Spleen (tissue), 11 donors: ENCODE data around the gene NUDT14. TPM values are rescaled to one million over a fixed set of nuclear protein-coding genes. Genes with fewer than 3 reads are reported as not detected.

Experiments
- DNase-seq: peaks from one replicate; pipeline ENCODE4 v3.0.0-alpha.2; 2020
- H3K27ac ChIP-seq, 8 donors: fragments of 200-600 bp; sonication (generic) in 7 of 8; 1 replicate in 4 of 8; 2 replicates in 4 of 8; pipeline versions ENCODE4 v1.5.0 to v1.8.0; 2016 to 2021; ENCODE audit warnings: inconsistent platforms in 4 of 8, mild to moderate bottlenecking in 4 of 8, moderate library complexity in 1 of 8
- H3K27me3 ChIP-seq, 7 donors: fragments of 200-600 bp; sonication (generic) in 6 of 7; replicated peaks in 1 of 7; 1 replicate in 4 of 7; 2 replicates in 3 of 7; pipeline versions ENCODE4 v1.5.0 to v1.8.0; 2016 to 2021; ENCODE audit warnings: inconsistent platforms in 3 of 7, mild to moderate bottlenecking in 1 of 7
- H3K36me3 ChIP-seq, 6 donors: fragments of 200-600 bp; sonication (generic) in 5 of 6; 1 replicate in 4 of 6; 2 replicates in 2 of 6; pipeline versions ENCODE4 v1.5.0 to v1.8.0; 2016 to 2021; ENCODE audit warnings: inconsistent platforms in 2 of 6
- H3K4me1 ChIP-seq, 6 donors: fragments of 200-600 bp; sonication (generic) in 5 of 6; 1 replicate in 3 of 6; 2 replicates in 3 of 6; pipeline versions ENCODE4 v1.5.0 to v1.8.0; 2016 to 2021; ENCODE audit warnings: inconsistent platforms in 3 of 6
- H3K4me3 ChIP-seq, 8 donors: fragments of 200-600 bp; sonication (generic) in 7 of 8; 1 replicate in 4 of 8; 2 replicates in 4 of 8; pipeline versions ENCODE4 v1.5.0 to v1.8.0; 2016 to 2021; ENCODE audit warnings: inconsistent platforms in 4 of 8, mild to moderate bottlenecking in 4 of 8, moderate library complexity in 2 of 8
- H3K9me3 ChIP-seq, 8 donors: fragments of 200-600 bp; sonication (generic) in 7 of 8; 1 replicate in 4 of 8; 2 replicates in 4 of 8; pipeline versions ENCODE4 v1.5.0 to v1.8.0; 2016 to 2021; ENCODE audit warnings: inconsistent platforms in 4 of 8
- CTCF ChIP-seq, 11 experiments: fragments of 200-600 bp in 7 of 11; fragments of 450-650 bp in 4 of 11; sonication (generic) in 4 of 11; IDR thresholded peaks in 8 of 11; conservative IDR thresholded peaks in 3 of 11; 1 replicate in 7 of 11; 2 replicates in 4 of 11; pipeline versions ENCODE4 v1.4.0 to v1.8.0; 2016 to 2021; ENCODE audit warnings: antibody characterized with exemption in 11 of 11, inconsistent platforms in 4 of 11, mild to moderate bottlenecking in 1 of 11
- POLR2A ChIP-seq, 3 donors: fragments of 450-650 bp; IDR thresholded peaks; one replicate each; pipeline ENCODE4 v1.5.1; 2017; ENCODE audit warnings: antibody characterized with exemption in 3 of 3, mild to moderate bottlenecking in 1 of 3
- POLR2AphosphoS5 ChIP-seq, 3 donors: sonication (generic); formaldehyde crosslinking; IDR thresholded peaks; one replicate each; pipeline ENCODE4 v1.5.1; 2017; ENCODE audit warnings: antibody characterized with exemption in 3 of 3
- WGBS, 5 donors: extraction: QIAGEN DNeasy Blood & Tissue Kit in 3 of 5; methylation state at CpG; one replicate each; pipeline versions ENCODE4 v1.1.5 to v1.1.7; 2013 to 2018; 5-methylcytosine and 5-hydroxymethylcytosine counted together
- intact Hi-C: fragments of 100-400 bp; cut with DNase I; formaldehyde crosslinking; loops from one replicate; pipeline ENCODE4 v1.15.0; 2023; ENCODE audit warnings: low total_unique reads
- polyA plus RNA-seq, 3 donors: library from polyadenylated mRNA; stranded (reverse); fragments of 200-250 nt; gene quantifications; one replicate each; pipeline ENCODE4 v1.2.1, GENCODE V29; 2013
- total RNA-seq, 7 donors: library from RNA; depleted of rRNA in 3 of 7; stranded (reverse); fragments of >200 nt in 3 of 7; fragmentation: NEBNext Ultra II Directional in 4 of 7; extraction: Animal tissue kit (Norgen Biotek cat#: 25700) in 4 of 7; gene quantifications; one replicate each; pipeline versions ENCODE4 v1.1.0 to v1.2.1, GENCODE V29; 2016 to 2021
- donor health status: healthy with polysubstance abuse.
- donor health status: DM: no; HTN: no; CAD: no; lungs with moderate emphysema.
- donor health status: DM: no; HTN: no; CAD: no.
- donor health status: Bipolar disorder and iron deficiency.
- donor health status: healthy.
- donor health status: DM: no; HTN: no; CAD: no.
- donor health status: DM: yes; HTN: yes; CAD: no.

The NUDT14 gene
- total and polyA plus RNA-seq, 10 donors, result 10.1 to 31.1 (median 21.5) TPM

DNA sequence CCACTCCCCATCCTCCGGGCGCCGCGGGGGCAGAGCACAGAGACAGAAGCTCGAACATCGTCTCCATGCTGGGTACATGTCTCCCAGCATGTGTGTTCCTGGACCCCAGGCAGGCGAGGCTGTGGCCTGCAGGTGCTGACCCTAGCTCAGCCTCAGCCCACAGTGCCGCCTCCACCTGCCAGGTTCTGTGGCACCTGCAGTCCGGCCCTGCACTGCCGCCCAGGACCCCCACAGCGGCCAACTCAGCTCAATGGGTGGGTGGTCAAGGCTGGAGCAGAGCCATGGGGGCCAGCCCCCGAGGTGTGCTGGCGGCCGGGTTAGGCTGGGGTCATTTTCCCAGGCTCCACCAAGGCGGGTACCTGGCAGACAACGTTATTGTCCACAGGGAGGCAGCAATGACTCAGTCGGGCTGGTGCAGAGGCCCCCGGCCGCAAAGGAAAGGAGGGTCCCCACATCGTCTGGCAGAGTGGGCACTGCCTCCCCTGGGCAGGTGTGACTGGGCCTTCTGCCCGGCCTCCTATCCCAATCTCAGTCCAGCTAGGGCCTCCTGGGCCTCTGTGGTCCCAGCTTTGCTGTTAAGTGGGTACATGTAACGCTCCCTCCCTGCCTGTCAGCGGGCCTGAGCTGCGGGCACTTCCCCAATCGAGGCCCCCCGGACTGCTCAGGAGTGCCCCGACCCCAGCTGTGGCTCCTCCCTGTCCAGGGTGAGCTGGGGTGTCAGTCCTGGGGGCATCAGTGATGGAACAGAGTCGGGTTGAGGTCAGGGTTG lies 20.2 kb upstream of the NUDT14 start:
- peak overlapping the region in 1 of 8 donors; percentile 17 for H3K4me3 ChIP-seq
- no peak for TF ChIP-seq POLR2AphosphoS5 (IDR thresholded peaks at IDR 0.05)
- TF ChIP-seq POLR2A (IDR thresholded peaks at IDR 0.05), result no peak
- H3K4me1 ChIP-seq, result peaks cover 25 to 92% (median 62%) of the 10 kb centered on the region in 6 donors
- intact Hi-C loops, result loop anchor here (5.0 kb wide), 1 partner anchor 151 kb away; no protein-coding TSS in a partner anchor
- H3K36me3 ChIP-seq, result no peaks in the 10 kb centered on the region
- H3K27me3 ChIP-seq, result peaks cover 0 to 84% (median 38%) of the 10 kb centered on the region in 7 donors
- H3K27ac ChIP-seq, result peak overlapping the region in 2 of 8 donors; percentile 16 to 26
- no peak for DNase-seq
- no peaks in the 10 kb centered on the region for H3K9me3 ChIP-seq
- WGBS, 5 donors, result 38 to 49% (median 41%) methylated on average over 12 to 28 of the region's 28 CpGs

- peaks cover 32 to 97% (median 69%) of the 10 kb centered on the region in 6 donors for H3K4me1 ChIP-seq
- no peak for TF ChIP-seq CTCF (IDR thresholded peaks at IDR 0.05 in 8 of 11, conservative IDR thresholded peaks at IDR 0.05 in 3 of 11)
- TF ChIP-seq POLR2A (IDR thresholded peaks at IDR 0.05), result no peak
- TF ChIP-seq POLR2AphosphoS5 (IDR thresholded peaks at IDR 0.05), result no peak
- WGBS, 5 donors, result 76 to 88% (median 81%) methylated on average over 15 to 16 of the region's 16 CpGs
These were observed 19.5 kb upstream of the NUDT14 start for GRCh38 chr14:105200641-105201040.

DNA sequence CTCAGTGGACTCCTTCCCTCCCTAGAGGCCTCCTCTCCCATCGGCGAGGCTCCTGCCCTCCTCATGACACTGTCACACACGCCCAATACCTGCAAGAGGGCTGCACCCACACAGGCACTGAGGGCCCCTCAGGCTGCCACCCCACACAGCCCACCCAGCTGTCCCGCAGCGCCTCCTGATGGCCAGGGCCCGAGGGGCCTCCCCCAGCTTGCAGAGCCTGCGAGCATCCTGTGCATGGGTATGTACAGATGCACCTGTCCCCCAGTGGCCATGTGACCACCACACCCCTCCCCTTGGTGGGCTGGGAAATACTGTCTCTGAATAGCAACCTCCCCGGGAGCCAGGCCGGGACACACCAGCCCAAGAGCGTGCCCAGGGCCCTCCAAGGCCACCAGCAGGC lies 19.0 kb upstream of the NUDT14 start:
- Histone ChIP-seq H3K4me1 (peaks cover 33 to 97% (median 71%) of the 10 kb centered on the region in 6 donors), H3K27me3 (peaks cover 0 to 97% (median 49%) of the 10 kb centered on the region in 7 donors)
- WGBS, 5 donors, result 80 to 87% (median 83%) methylated on average over 3 to 10 of the region's 10 CpGs

More at GRCh38 chr14:105200641-105201040, 19.5 kb upstream of the NUDT14 start:
- H3K27me3 ChIP-seq, result peaks cover 0 to 91% (median 45%) of the 10 kb centered on the region in 7 donors
- H3K9me3 ChIP-seq, result no peaks in the 10 kb centered on the region
- H3K36me3 ChIP-seq, result no peaks in the 10 kb centered on the region
- intact Hi-C loops, result loop anchor here (5.0 kb wide), 1 partner anchor 152 kb away; no protein-coding TSS in a partner anchor
- H3K27ac ChIP-seq, result no peak overlapping the region
- no peak for DNase-seq
- no peak overlapping the region for H3K4me3 ChIP-seq

DNA sequence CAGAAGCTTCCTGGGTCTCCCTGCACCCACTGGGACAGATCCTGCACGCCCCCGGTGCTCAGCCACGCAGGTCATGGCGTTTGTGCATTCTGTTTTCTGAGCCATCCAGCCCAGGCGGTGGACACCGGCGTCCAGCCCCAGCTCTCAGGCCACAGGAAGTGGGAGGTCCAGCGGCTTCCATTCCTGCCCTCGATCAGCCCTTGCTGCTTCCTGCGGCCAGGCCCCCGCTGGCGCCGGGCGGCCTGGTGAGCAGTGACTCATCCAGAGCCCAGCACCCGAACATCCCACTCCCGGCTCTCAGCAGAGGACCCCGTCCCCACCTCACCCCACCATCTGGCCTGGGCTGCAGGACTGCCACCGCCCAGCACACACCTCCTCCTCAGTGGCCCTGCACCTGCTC lies 18.0 kb upstream of the NUDT14 start:
- H3K36me3 ChIP-seq, result no peaks in the 10 kb centered on the region
- DNase-seq, result no peak
- intact Hi-C loops, result no loop called here

More for the DNA sequence above, 19.0 kb upstream of the NUDT14 start:
- no peaks in the 10 kb centered on the region for H3K9me3 ChIP-seq
- no peak overlapping the region for H3K27ac ChIP-seq
- no peak overlapping the region for H3K4me3 ChIP-seq
- no peak for TF ChIP-seq POLR2A (IDR thresholded peaks at IDR 0.05)
- no peak for TF ChIP-seq CTCF (IDR thresholded peaks at IDR 0.05 in 8 of 11, conservative IDR thresholded peaks at IDR 0.05 in 3 of 11)
- TF ChIP-seq POLR2AphosphoS5 (IDR thresholded peaks at IDR 0.05), result no peak
- no peaks in the 10 kb centered on the region for H3K36me3 ChIP-seq
- intact Hi-C loops, result loop anchor here (5.0 kb wide), 1 partner anchor 152 kb away; no protein-coding TSS in a partner anchor
- DNase-seq, result no peak

More for the DNA sequence above, 18.0 kb upstream of the NUDT14 start:
- WGBS, 5 donors, result 21 to 51% (median 34%) methylated on average over 13 to 18 of the region's 18 CpGs
- H3K27me3 ChIP-seq, result peaks cover 0 to 99% (median 56%) of the 10 kb centered on the region in 7 donors
- no peak overlapping the region for H3K4me3 ChIP-seq
- no peak for TF ChIP-seq POLR2A (IDR thresholded peaks at IDR 0.05)
- no peak for TF ChIP-seq CTCF (IDR thresholded peaks at IDR 0.05 in 8 of 11, conservative IDR thresholded peaks at IDR 0.05 in 3 of 11)
- TF ChIP-seq POLR2AphosphoS5 (IDR thresholded peaks at IDR 0.05), result peak; percentile 52 to 83 (median 76)
- H3K27ac ChIP-seq, result peak overlapping the region in 3 of 8 donors; percentile 36 to 50 (median 38)
- H3K4me1 ChIP-seq, result peaks cover 27 to 97% (median 69%) of the 10 kb centered on the region in 6 donors
- H3K9me3 ChIP-seq, result no peaks in the 10 kb centered on the region
